ENCODE data around the gene FHIT.

Gene FHIT

GRCh38 chr3:60219501-60219900, 1031.8 kb downstream of the FHIT start:
- Histone ChIP-seq H3K9ac (no peak overlapping the region), H3K36me3 (no peaks in the 10 kb centered on the region), H3K9me3 (no peaks in the 10 kb centered on the region), H3K4me1 (no peaks in the 10 kb centered on the region), H3K4me3 (no peak overlapping the region), H3K4me2 (no peak overlapping the region), H3K27ac (no peak overlapping the region), H4K20me1 (no peaks in the 10 kb centered on the region), H3K27me3 (no peaks in the 10 kb centered on the region)
- no peak for TF ChIP-seq Cebpa-rat (IDR thresholded peaks at IDR 0.05)

DNA sequence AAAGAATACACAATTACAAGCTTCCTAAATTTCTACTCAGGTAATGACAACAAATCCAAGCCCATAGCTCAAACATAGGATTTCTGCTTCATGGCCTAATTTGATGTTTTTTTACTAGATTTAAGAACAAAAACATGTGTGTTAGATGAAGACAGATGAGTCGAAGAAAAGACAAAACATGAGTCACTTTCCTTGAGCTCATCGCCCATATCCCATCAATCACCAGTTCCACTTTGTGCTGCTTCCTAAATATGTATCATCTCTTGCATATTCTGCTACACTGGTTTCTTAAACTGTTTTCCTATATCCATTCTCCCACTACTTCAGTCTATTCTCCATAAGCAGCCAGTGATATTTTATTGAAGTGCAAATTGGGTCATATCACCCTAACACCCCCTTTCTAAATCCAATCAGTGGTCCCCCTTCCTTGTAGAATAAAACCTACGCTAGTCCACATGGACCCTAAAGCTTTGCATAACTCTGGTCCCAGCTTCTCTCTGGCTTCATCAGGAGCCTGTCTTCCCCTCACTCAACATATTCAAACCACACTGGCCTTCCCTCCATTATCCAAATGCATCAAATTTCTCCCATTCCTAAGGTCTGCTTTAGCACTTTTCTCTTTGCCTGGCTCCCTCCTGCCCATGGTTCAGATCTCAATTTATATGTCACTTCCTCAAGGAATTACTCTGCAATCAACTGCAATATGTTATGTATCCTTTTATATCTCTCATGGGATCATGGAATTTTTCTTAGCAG, 1033.9 kb downstream of the FHIT start:
- H4K20me1 ChIP-seq, result no peaks in the 10 kb centered on the region
- no peak overlapping the region for H3K27ac ChIP-seq
- H3K4me2 ChIP-seq, result no peak overlapping the region
- no peak overlapping the region for H3K4me3 ChIP-seq
- TF ChIP-seq Cebpa-rat (IDR thresholded peaks at IDR 0.05), result no peak
- no peak overlapping the region for H3K9ac ChIP-seq
- no peaks in the 10 kb centered on the region for H3K9me3 ChIP-seq
- no peaks in the 10 kb centered on the region for H3K4me1 ChIP-seq
- no peaks in the 10 kb centered on the region for H3K27me3 ChIP-seq
- no peaks in the 10 kb centered on the region for H3K36me3 ChIP-seq

DNA sequence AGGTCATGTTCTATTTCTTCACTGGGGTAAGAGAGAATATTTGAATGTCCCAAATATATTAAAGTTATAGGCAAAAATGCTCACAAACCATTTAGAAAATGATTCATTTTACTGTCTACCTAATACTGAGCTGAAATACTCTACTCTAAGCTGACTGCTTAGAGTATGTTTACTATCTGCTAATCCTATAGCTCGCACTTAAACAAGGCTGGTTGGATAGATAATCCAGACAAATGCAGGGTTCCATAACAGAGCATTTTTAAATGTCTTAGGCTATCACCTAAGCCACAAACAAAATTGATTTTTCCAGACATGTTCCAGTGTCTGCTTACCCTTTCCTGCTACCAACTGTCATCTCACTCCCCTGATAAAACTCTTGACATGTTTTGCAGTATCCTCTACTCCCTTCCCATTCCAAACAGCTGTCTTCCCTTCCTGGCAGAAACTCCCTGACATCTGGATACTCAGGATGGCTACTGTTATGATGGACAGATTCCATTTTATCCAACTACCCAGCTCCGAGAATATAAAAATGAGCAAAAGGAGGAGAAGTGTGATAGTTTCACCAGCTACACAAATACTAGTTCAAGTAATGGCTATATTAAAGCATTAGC, 1034.7 kb downstream of the FHIT start:
- H3K27me3 ChIP-seq, result no peaks in the 10 kb centered on the region
- H3K9me3 ChIP-seq, result no peaks in the 10 kb centered on the region
- no peak for TF ChIP-seq Cebpa-rat (IDR thresholded peaks at IDR 0.05)
- no peak overlapping the region for H3K4me3 ChIP-seq
- H3K9ac ChIP-seq, result no peak overlapping the region
- no peak overlapping the region for H3K27ac ChIP-seq
- no peaks in the 10 kb centered on the region for H4K20me1 ChIP-seq
- H3K36me3 ChIP-seq, result no peaks in the 10 kb centered on the region
- H3K4me1 ChIP-seq, result no peaks in the 10 kb centered on the region
- H3K4me2 ChIP-seq, result no peak overlapping the region

GRCh38 chr3:60215946-60216345, 1035.3 kb downstream of the FHIT start:
- Histone ChIP-seq H3K9ac (no peak overlapping the region), H3K36me3 (no peaks in the 10 kb centered on the region), H3K4me1 (no peaks in the 10 kb centered on the region), H3K27me3 (no peaks in the 10 kb centered on the region), H4K20me1 (no peaks in the 10 kb centered on the region), H3K9me3 (no peaks in the 10 kb centered on the region), H3K4me2 (no peak overlapping the region), H3K4me3 (no peak overlapping the region), H3K27ac (no peak overlapping the region)
- no peak for TF ChIP-seq Cebpa-rat (IDR thresholded peaks at IDR 0.05)

- H3K9me3 ChIP-seq, result no peaks in the 10 kb centered on the region
- no peak overlapping the region for H3K27ac ChIP-seq
- no peaks in the 10 kb centered on the region for H3K4me1 ChIP-seq
- no peaks in the 10 kb centered on the region for H3K36me3 ChIP-seq
- no peaks in the 10 kb centered on the region for H4K20me1 ChIP-seq
- no peaks in the 10 kb centered on the region for H3K27me3 ChIP-seq
- H3K9ac ChIP-seq, result no peak overlapping the region
- H3K4me2 ChIP-seq, result no peak overlapping the region
- no peak overlapping the region for H3K4me3 ChIP-seq
- TF ChIP-seq Cebpa-rat (IDR thresholded peaks at IDR 0.05), result no peak
Observed at GRCh38 chr3:60207905-60208304, 1043.3 kb downstream of the FHIT start.

GRCh38 chr3:60206206-60206605, 1045.0 kb downstream of the FHIT start:
- no peak for TF ChIP-seq Cebpa-rat (IDR thresholded peaks at IDR 0.05)
- no peak overlapping the region for H3K9ac ChIP-seq
- no peaks in the 10 kb centered on the region for H3K36me3 ChIP-seq
- no peaks in the 10 kb centered on the region for H4K20me1 ChIP-seq
- H3K27ac ChIP-seq, result no peak overlapping the region
- no peaks in the 10 kb centered on the region for H3K27me3 ChIP-seq
- no peaks in the 10 kb centered on the region for H3K4me1 ChIP-seq
- no peak overlapping the region for H3K4me3 ChIP-seq
- H3K4me2 ChIP-seq, result no peak overlapping the region
- H3K9me3 ChIP-seq, result no peaks in the 10 kb centered on the region

DNA sequence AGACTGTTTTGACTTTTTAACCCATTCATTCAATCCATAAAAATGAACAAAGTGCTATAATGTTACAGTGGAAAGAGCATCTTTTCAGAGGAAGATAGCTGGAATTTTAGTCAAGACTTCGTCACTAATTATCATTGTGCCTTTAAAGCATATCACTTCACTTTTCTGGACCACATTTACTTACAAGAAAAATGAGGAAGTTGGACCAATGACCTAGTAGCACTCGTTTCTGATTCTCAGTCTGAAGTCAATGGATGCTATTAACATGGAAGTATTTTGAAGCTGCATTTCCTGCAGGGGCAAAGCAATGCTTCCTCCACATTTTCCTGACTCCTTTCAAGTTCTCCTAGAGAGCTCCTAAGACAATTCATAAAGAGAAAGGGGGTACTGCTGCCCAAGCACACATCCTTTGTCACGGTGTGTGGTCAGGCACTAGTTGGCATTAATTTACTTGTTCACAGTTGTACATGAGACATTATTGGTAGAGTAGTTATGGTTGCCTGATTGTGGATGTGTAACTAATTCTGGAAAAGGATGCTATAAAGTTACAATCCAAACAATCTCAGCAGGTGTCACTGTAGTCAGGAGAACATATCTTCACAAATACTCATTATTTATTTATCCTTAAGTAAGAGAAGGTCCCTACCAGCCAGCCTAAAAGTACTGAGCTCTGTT, 1049.1 kb downstream of the FHIT start:
- H3K4me1 ChIP-seq, result no peaks in the 10 kb centered on the region
- H3K9ac ChIP-seq, result no peak overlapping the region
- H3K4me2 ChIP-seq, result no peak overlapping the region
- no peak for TF ChIP-seq Cebpa-rat (IDR thresholded peaks at IDR 0.05)
- H4K20me1 ChIP-seq, result no peaks in the 10 kb centered on the region
- no peaks in the 10 kb centered on the region for H3K9me3 ChIP-seq
- no peak overlapping the region for H3K27ac ChIP-seq
- H3K4me3 ChIP-seq, result no peak overlapping the region
- no peaks in the 10 kb centered on the region for H3K27me3 ChIP-seq
- H3K36me3 ChIP-seq, result no peaks in the 10 kb centered on the region

DNA sequence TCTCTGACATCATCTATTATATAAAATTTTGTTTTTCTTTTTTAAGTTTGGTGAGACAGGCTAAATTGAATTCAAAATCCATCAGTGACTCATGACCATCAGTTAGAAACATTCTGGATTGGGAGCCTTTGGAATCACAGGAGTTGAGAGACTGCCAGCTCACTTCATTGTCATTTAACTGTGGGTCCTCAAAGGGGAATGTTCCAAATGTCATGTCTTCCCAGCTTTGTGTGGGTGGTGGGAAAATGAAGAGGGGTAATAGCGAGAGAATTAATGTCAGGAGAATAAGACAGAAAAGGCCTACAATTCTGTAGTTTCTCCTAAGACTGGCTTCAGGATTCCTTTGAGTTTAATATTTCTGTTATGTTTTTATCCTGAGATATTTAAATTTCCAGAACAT, 1051.9 kb downstream of the FHIT start:
- no peaks in the 10 kb centered on the region for H3K4me1 ChIP-seq
- peaks cover 5% of the 10 kb centered on the region for H3K9me3 ChIP-seq
- no peaks in the 10 kb centered on the region for H3K27me3 ChIP-seq
- no peak overlapping the region for H3K4me2 ChIP-seq
- no peak overlapping the region for H3K27ac ChIP-seq
- H3K4me3 ChIP-seq, result no peak overlapping the region
- no peak for TF ChIP-seq Cebpa-rat (IDR thresholded peaks at IDR 0.05)
- no peaks in the 10 kb centered on the region for H4K20me1 ChIP-seq
- no peaks in the 10 kb centered on the region for H3K36me3 ChIP-seq
- no peak overlapping the region for H3K9ac ChIP-seq

GRCh38 chr3:60198179-60198720, 1053.0 kb downstream of the FHIT start:
- no peak overlapping the region for H3K9ac ChIP-seq
- no peaks in the 10 kb centered on the region for H4K20me1 ChIP-seq
- H3K4me2 ChIP-seq, result no peak overlapping the region
- TF ChIP-seq Cebpa-rat (IDR thresholded peaks at IDR 0.05), result no peak
- H3K4me1 ChIP-seq, result no peaks in the 10 kb centered on the region
- H3K27ac ChIP-seq, result no peak overlapping the region
- no peaks in the 10 kb centered on the region for H3K27me3 ChIP-seq
- H3K36me3 ChIP-seq, result no peaks in the 10 kb centered on the region
- H3K9me3 ChIP-seq, result peaks cover 5% of the 10 kb centered on the region
- no peak overlapping the region for H3K4me3 ChIP-seq

Data from BLaER1 (cell line).